ENCODE measurements around the gene TBC1D14. TPM values are rescaled to one million over a fixed set of nuclear protein-coding genes. Genes with fewer than 3 reads are reported as not detected.

TBC1D14 gene
- total RNA-seq, 1 experiment from 2014 or later: 50.2 TPM

DNA sequence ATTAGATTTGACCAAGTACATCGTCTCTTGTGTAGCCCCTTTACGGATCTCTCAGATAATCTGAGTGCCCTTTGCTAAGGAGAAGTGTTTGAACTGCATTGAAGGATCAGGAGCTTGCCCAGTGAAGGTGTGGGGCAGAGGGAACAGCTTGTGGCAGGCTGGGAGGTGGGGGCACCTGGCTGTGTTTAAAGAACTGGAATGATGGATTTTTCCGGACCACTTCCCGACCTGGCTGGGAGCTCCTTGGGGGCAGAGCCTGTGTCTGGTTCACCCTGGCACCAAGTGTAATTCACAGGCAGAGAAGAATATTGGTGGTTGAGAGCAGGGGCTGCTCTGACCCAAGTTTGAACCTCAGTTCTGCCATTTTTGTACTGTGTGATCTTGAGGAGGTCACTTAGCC lies 18.5 kb downstream of the TBC1D14 start:
- Histone ChIP-seq H2BK120ac (ENCODE audit: low read depth, low read length, poor library complexity, severe bottlenecking) (no peak overlapping the region), H4K20me1 (ENCODE audit: control insufficient read depth, insufficient read depth, insufficient read length) (peaks cover 5% of the 10 kb centered on the region), H3K18ac (ENCODE audit: insufficient read length, low read depth, low read length) (no peak overlapping the region), H3K27ac (ENCODE audit: insufficient read length, low read depth, low read length) (no peak overlapping the region), H3K79me1 (ENCODE audit: insufficient read depth, low read depth, low read length, poor library complexity, severe bottlenecking) (no peaks in the 10 kb centered on the region), H3K4me2 (ENCODE audit: insufficient read depth, insufficient read length, low read length) (no peak overlapping the region), H3T11ph (ENCODE audit: low read length) (no peak overlapping the region), H4K91ac (ENCODE audit: insufficient read length, low read depth, low read length) (no peak overlapping the region), H3K4me1 (ENCODE audit: insufficient read depth, low read length) (no peaks in the 10 kb centered on the region), H3K56ac (ENCODE audit: insufficient read length, low read depth, low read length) (no peak overlapping the region), H2BK15ac (ENCODE audit: low read depth, low read length) (no peak overlapping the region), H3K79me2 (ENCODE audit: insufficient read depth, low read length) (no peaks in the 10 kb centered on the region; the same call in 1 of the 2 replicates), H3K23ac (ENCODE audit: insufficient read length, low read depth, low read length) (no peak overlapping the region), H3K4ac (ENCODE audit: low read depth, low read length) (no peak overlapping the region), H4K8ac (replicated peaks; ENCODE audit: insufficient read length, low read depth, low read length) (no peak overlapping the region), H3K27me3 (ENCODE audit: insufficient read depth, low read length) (no peaks in the 10 kb centered on the region), H2AFZ (ENCODE audit: low read length) (no peak overlapping the region), H2AK5ac (ENCODE audit: insufficient read length, low read length) (no peak overlapping the region), H2BK5ac (ENCODE audit: insufficient read length, low read length) (no peak overlapping the region), H3K23me2 (ENCODE audit: insufficient read length, low read depth, low read length, poor library complexity, severe bottlenecking) (no peaks in the 10 kb centered on the region), H3K14ac (ENCODE audit: insufficient read depth, low read length) (no peak overlapping the region), H2BK20ac (ENCODE audit: low read depth, low read length, poor library complexity, severe bottlenecking) (no peak overlapping the region), H2BK12ac (ENCODE audit: insufficient read length, low read depth, low read length) (no peak overlapping the region), H3K9me3 (ENCODE audit: control insufficient read depth, low read depth, low read length) (no peaks in the 10 kb centered on the region), H4K5ac (ENCODE audit: insufficient read length, low read depth, low read length) (no peak overlapping the region), H3K9ac (ENCODE audit: extremely low read depth, insufficient read length, low read length) (no peak overlapping the region)
- H3K27ac Mint-ChIP-seq: no peak overlapping the region
- no peak for DNase-seq
- H3K9me3 Mint-ChIP-seq: no peaks in the 10 kb centered on the region
- H3K36me3 Mint-ChIP-seq (ENCODE audit: insufficient read depth in 1 of 3, low read depth in 3 of 3): peaks cover 14 to 33% (median 33%) of the 10 kb centered on the region in 3 experiments; a peak in 5 of 7 replicates
- TF ChIP-seq, protein P1, sequence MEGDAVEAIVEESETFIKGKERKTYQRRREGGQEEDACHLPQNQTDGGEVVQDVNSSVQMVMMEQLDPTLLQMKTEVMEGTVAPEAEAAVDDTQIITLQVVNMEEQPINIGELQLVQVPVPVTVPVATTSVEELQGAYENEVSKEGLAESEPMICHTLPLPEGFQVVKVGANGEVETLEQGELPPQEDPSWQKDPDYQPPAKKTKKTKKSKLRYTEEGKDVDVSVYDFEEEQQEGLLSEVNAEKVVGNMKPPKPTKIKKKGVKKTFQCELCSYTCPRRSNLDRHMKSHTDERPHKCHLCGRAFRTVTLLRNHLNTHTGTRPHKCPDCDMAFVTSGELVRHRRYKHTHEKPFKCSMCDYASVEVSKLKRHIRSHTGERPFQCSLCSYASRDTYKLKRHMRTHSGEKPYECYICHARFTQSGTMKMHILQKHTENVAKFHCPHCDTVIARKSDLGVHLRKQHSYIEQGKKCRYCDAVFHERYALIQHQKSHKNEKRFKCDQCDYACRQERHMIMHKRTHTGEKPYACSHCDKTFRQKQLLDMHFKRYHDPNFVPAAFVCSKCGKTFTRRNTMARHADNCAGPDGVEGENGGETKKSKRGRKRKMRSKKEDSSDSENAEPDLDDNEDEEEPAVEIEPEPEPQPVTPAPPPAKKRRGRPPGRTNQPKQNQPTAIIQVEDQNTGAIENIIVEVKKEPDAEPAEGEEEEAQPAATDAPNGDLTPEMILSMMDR (conservative IDR thresholded peaks at IDR 0.05): no peak
- no peak overlapping the region for H3K4me3 Mint-ChIP-seq
- H3K4me1 Mint-ChIP-seq: peaks cover 20 to 23% of the 10 kb centered on the region in 2 experiments
- no peaks in the 10 kb centered on the region for H3K27me3 Mint-ChIP-seq (ENCODE audit: low read depth)
- WGBS (ENCODE audit: extremely low coverage, insufficient read length, low lambda C conversion rate): no CpG with 5 or more reads among the region's 4 CpGs
